WTC11 (cell line): ENCODE measurements around the gene LIG3. TPM values are rescaled to one million over a fixed set of nuclear protein-coding genes. Genes with fewer than 3 reads are reported as not detected.

Source experiments
- ATAC-seq: fragments of 200-7000 bp; cut with Tn5 transposase; 2 replicates; pipeline ENCODE4 v1.10.0; 2021; ENCODE audit warnings: mild to moderate bottlenecking, moderate library complexity
- CTCF ChIA-PET: fragments of 300-600 bp; sonication (Branson Sonifier 250); formaldehyde crosslinking; loops from one replicate; lab custom pipeline; 2021; ENCODE audit warnings: antibody characterized with exemption; lab: Charles Lee
- POLR2A ChIA-PET: fragments of 350-600 bp; sonication (Branson Sonifier 250); formaldehyde crosslinking; loops from one replicate; lab custom pipeline; 2021; ENCODE audit warnings: antibody characterized with exemption; lab: Charles Lee
- DNase-seq: peaks from one replicate; pipeline ENCODE4 v3.0.0; 2021; ENCODE audit warnings: low spot score
- H3K27ac Mint-ChIP-seq: 2 replicates; pipeline ENCODE4 v1.8.0; 2021; ENCODE audit warnings: mixed read lengths
- H3K27me3 Mint-ChIP-seq: 2 replicates; pipeline ENCODE4 v1.8.0; 2021; ENCODE audit warnings: low read depth, mild to moderate bottlenecking, moderate library complexity, mixed read lengths
- H3K36me3 Mint-ChIP-seq: 2 replicates; pipeline ENCODE4 v1.8.0; 2021; ENCODE audit warnings: mixed read lengths
- H3K4me1 Mint-ChIP-seq: 2 replicates; pipeline ENCODE4 v1.8.0; 2022; ENCODE audit warnings: mixed read lengths
- H3K4me3 Mint-ChIP-seq: 2 replicates; pipeline ENCODE4 v1.8.0; 2021; ENCODE audit warnings: mild to moderate bottlenecking, moderate library complexity, mixed read lengths
- H3K9me3 Mint-ChIP-seq: 2 replicates; pipeline ENCODE4 v1.8.0; 2021; ENCODE audit warnings: mixed read lengths
- ATF1 ChIP-seq: sonication (generic); formaldehyde crosslinking; IDR thresholded peaks from 2 replicates; pipeline ENCODE4 v1.8.1; 2023; ENCODE audit warnings: mild to moderate bottlenecking, moderate library complexity, missing genetic modification reagents
- EMX1 ChIP-seq: fragments of 250-450 bp; sonication (Bioruptor Pico); IDR thresholded peaks from 2 replicates; pipeline ENCODE4 v1.8.0; 2021; ENCODE audit warnings: mild to moderate bottlenecking
- FOXK1 ChIP-seq: sonication (generic); formaldehyde crosslinking; IDR thresholded peaks from 2 replicates; pipeline ENCODE4 v1.8.0; 2022; ENCODE audit warnings: mild to moderate bottlenecking, moderate library complexity, missing genetic modification reagents
- NR3C1 ChIP-seq: sonication (generic); formaldehyde crosslinking; conservative IDR thresholded peaks from 2 replicates; pipeline ENCODE4 v1.8.1; 2023; ENCODE audit warnings: low read depth, mild to moderate bottlenecking, missing genetic modification reagents
- TEAD4 ChIP-seq: sonication (generic); formaldehyde crosslinking; IDR thresholded peaks from 2 replicates; pipeline ENCODE4 v1.8.0; 2022; ENCODE audit warnings: mild to moderate bottlenecking, missing genetic modification reagents
- ZNF138 ChIP-seq: sonication (generic); formaldehyde crosslinking; conservative IDR thresholded peaks from 2 replicates; pipeline ENCODE4 v1.8.1; 2022; ENCODE audit warnings: mild to moderate bottlenecking, moderate library complexity, missing genetic modification reagents
- ZNF396 ChIP-seq: fragments of 250-450 bp; sonication (Bioruptor Pico); IDR thresholded peaks from 2 replicates; pipeline ENCODE4 v1.8.0; 2021; ENCODE audit warnings: mild to moderate bottlenecking, moderate library complexity, borderline replicate concordance
- total RNA-seq: library from RNA; stranded (reverse); gene quantifications from 3 replicates; pipeline ENCODE4 v1.2.3, GENCODE V29; 2021
- TF ChIP-seq, protein P1 (sequence below): sonication (generic); formaldehyde crosslinking; IDR thresholded peaks from 2 replicates; pipeline ENCODE4 v1.8.1; 2022; ENCODE audit warnings: mild to moderate bottlenecking, moderate library complexity, missing genetic modification reagents
- TF ChIP-seq, protein P2 (sequence below): sonication (generic); formaldehyde crosslinking; conservative IDR thresholded peaks from 2 replicates; pipeline ENCODE4 v1.8.1; 2023; ENCODE audit warnings: mild to moderate bottlenecking, low read depth, missing genetic modification reagents, moderate library complexity
- TF ChIP-seq, protein P3 (sequence below): sonication (generic); formaldehyde crosslinking; IDR thresholded peaks from 2 replicates; pipeline ENCODE4 v1.8.1; 2023; ENCODE audit warnings: mild to moderate bottlenecking, moderate library complexity, missing genetic modification reagents
- TF ChIP-seq, protein P4 (sequence below): sonication (generic); formaldehyde crosslinking; IDR thresholded peaks from 2 replicates; pipeline ENCODE4 v1.8.1; 2022; ENCODE audit warnings: low read depth, missing genetic modification reagents, borderline replicate concordance
- TF ChIP-seq, protein P5 (sequence below): fragments of 200-600 bp; IDR thresholded peaks from 2 replicates; pipeline ENCODE4 v1.8.0; 2022; ENCODE audit warnings: antibody characterized with exemption
- TF ChIP-seq, protein P6 (sequence below): fragments of 250-450 bp; sonication (Bioruptor Pico); conservative IDR thresholded peaks from 2 replicates; pipeline ENCODE4 v1.9.0; 2021; ENCODE audit warnings: mild to moderate bottlenecking

The LIG3 gene
- total RNA-seq, 1 experiment from 2014 or later, result 92.3 TPM

DNA sequence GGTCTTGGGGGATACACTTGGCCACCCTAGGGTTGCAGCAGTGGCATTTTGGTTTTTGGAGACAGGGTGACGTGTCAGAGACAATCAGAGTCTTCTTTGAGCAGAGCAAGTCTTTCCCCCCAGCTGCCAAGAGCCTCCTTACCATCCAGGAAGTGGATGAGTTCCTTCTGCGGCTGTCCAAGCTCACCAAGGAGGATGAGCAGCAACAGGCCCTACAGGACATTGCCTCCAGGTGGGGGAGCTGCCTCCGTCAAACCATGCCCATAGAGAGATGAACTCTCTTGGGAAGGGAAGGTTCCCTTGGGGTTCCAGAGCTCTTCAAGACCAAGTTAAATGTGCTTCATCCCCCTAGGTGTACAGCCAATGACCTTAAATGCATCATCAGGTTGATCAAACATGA is 11.3 kb downstream of the LIG3 start:
- H3K9me3 Mint-ChIP-seq, result no peaks in the 10 kb centered on the region
- no peak for ATAC-seq
- H3K27me3 Mint-ChIP-seq, result no peaks in the 10 kb centered on the region
- CTCF ChIA-PET, result interaction anchor here (0.7 to 2.9 kb wide), 3 partner anchors 9 to 129 kb away, joined by 3 to 12 read pairs (median 3); partner anchors contain the start of gene FNDC8
- DNase-seq, result no peak
- POLR2A ChIA-PET, result no interaction called here
- no peaks in the 10 kb centered on the region for H3K4me1 Mint-ChIP-seq
- peaks cover 91% of the 10 kb centered on the region for H3K36me3 Mint-ChIP-seq
- no peak overlapping the region for H3K27ac Mint-ChIP-seq
- no peak for TF ChIP-seq NR3C1 (CRISPR knock-in tag)
- TF ChIP-seq, protein P1, sequence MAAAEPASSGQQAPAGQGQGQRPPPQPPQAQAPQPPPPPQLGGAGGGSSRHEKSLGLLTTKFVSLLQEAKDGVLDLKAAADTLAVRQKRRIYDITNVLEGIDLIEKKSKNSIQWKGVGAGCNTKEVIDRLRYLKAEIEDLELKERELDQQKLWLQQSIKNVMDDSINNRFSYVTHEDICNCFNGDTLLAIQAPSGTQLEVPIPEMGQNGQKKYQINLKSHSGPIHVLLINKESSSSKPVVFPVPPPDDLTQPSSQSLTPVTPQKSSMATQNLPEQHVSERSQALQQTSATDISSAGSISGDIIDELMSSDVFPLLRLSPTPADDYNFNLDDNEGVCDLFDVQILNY, result no peak
- TF ChIP-seq EMX1, result no peak
- no peak overlapping the region for H3K4me3 Mint-ChIP-seq

DNA sequence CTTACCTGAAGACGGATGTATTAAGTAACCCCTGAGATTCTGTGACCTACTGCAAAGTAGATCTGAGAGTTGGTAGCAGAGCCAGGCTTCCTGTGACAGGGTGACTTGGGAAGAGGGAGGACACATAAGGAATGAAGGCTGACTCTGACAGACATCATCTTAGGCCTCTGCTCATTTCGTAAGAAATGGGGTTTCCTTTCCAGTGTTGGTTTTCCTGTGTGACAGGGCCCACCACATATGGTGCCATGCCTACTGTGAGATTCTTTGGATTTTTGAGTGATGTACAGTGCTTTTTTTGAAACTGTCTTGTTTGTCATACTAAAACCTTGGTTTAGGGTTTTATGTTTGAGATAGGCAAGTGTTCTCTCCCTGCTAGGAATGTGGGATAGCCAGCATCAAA is 12.7 kb downstream of the LIG3 start:
- Mint-ChIP-seq H3K36me3 (peaks cover 88% of the 10 kb centered on the region), H3K4me3 (no peak overlapping the region), H3K9me3 (no peaks in the 10 kb centered on the region), H3K27me3 (no peaks in the 10 kb centered on the region), H3K27ac (no peak overlapping the region), H3K4me1 (no peaks in the 10 kb centered on the region)
- DNase-seq (no peak), ATAC-seq (no peak)
- TF ChIP-seq, protein P1, result no peak
- TF ChIP-seq ATF1 (CRISPR knock-in tag), result no peak
- no peak for TF ChIP-seq FOXK1 (CRISPR knock-in tag)
- TF ChIP-seq, protein P2, sequence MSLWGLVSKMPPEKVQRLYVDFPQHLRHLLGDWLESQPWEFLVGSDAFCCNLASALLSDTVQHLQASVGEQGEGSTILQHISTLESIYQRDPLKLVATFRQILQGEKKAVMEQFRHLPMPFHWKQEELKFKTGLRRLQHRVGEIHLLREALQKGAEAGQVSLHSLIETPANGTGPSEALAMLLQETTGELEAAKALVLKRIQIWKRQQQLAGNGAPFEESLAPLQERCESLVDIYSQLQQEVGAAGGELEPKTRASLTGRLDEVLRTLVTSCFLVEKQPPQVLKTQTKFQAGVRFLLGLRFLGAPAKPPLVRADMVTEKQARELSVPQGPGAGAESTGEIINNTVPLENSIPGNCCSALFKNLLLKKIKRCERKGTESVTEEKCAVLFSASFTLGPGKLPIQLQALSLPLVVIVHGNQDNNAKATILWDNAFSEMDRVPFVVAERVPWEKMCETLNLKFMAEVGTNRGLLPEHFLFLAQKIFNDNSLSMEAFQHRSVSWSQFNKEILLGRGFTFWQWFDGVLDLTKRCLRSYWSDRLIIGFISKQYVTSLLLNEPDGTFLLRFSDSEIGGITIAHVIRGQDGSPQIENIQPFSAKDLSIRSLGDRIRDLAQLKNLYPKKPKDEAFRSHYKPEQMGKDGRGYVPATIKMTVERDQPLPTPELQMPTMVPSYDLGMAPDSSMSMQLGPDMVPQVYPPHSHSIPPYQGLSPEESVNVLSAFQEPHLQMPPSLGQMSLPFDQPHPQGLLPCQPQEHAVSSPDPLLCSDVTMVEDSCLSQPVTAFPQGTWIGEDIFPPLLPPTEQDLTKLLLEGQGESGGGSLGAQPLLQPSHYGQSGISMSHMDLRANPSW (CRISPR knock-in tag), result no peak
- TF ChIP-seq, protein P3, sequence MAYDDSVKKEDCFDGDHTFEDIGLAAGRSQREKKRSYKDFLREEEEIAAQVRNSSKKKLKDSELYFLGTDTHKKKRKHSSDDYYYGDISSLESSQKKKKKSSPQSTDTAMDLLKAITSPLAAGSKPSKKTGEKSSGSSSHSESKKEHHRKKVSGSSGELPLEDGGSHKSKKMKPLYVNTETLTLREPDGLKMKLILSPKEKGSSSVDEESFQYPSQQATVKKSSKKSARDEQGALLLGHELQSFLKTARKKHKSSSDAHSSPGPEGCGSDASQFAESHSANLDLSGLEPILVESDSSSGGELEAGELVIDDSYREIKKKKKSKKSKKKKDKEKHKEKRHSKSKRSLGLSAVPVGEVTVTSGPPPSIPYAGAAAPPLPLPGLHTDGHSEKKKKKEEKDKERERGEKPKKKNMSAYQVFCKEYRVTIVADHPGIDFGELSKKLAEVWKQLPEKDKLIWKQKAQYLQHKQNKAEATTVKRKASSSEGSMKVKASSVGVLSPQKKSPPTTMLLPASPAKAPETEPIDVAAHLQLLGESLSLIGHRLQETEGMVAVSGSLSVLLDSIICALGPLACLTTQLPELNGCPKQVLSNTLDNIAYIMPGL (CRISPR knock-in tag), result no peak
- TF ChIP-seq, protein P4, sequence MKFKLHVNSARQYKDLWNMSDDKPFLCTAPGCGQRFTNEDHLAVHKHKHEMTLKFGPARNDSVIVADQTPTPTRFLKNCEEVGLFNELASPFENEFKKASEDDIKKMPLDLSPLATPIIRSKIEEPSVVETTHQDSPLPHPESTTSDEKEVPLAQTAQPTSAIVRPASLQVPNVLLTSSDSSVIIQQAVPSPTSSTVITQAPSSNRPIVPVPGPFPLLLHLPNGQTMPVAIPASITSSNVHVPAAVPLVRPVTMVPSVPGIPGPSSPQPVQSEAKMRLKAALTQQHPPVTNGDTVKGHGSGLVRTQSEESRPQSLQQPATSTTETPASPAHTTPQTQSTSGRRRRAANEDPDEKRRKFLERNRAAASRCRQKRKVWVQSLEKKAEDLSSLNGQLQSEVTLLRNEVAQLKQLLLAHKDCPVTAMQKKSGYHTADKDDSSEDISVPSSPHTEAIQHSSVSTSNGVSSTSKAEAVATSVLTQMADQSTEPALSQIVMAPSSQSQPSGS (CRISPR knock-in tag), result no peak
- no peak for TF ChIP-seq ZNF396 (CRISPR knock-in tag)
- no peak for TF ChIP-seq TEAD4 (CRISPR knock-in tag)
- ChIA-PET POLR2A (no interaction called here), CTCF (no interaction called here)

DNA sequence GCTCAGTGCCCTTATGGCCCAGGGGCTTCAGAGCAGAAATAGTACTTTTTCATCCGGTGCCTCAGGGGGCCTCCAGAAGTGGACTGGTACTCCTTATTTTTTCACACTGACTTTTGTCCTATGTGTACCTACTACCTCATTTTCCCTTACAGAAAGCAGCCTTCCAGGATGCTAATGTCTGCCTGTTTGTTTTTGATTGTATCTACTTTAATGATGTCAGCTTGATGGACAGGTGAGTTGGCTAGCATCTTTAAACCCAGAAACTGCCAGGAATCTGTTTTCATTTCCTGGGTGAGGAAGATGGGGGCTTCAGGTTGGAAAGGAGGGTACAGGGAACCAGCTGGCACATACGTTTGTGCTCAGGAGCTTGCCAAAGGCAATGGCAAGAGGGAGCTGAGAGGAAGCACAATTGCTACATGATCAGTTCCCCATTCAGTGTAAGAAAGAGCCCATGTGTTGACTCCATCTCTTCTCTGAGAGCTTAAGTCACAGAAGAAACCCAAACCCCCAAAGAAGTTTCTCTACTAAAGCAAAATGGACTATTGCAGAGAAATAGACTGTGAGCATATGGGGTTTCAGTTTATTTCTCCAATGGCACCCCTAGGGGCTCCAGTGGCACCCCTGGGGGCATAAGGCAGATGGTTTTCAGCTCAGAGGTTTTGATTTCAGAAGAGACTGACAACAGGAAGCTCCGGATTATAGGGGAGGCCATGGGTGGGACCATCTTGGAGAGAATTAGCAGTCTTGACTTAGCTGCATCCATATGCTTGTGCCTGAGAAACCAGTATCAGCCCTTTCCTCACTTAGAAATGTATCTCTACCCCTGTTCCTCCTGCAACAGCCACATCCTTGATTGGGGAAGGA is 16.3 kb downstream of the LIG3 start:
- Mint-ChIP-seq H3K36me3 (peaks cover 91% of the 10 kb centered on the region), H3K4me3 (no peak overlapping the region), H3K27me3 (no peaks in the 10 kb centered on the region), H3K9me3 (no peaks in the 10 kb centered on the region), H3K4me1 (no peaks in the 10 kb centered on the region)
- DNase-seq, result no peak
- TF ChIP-seq, protein P5, sequence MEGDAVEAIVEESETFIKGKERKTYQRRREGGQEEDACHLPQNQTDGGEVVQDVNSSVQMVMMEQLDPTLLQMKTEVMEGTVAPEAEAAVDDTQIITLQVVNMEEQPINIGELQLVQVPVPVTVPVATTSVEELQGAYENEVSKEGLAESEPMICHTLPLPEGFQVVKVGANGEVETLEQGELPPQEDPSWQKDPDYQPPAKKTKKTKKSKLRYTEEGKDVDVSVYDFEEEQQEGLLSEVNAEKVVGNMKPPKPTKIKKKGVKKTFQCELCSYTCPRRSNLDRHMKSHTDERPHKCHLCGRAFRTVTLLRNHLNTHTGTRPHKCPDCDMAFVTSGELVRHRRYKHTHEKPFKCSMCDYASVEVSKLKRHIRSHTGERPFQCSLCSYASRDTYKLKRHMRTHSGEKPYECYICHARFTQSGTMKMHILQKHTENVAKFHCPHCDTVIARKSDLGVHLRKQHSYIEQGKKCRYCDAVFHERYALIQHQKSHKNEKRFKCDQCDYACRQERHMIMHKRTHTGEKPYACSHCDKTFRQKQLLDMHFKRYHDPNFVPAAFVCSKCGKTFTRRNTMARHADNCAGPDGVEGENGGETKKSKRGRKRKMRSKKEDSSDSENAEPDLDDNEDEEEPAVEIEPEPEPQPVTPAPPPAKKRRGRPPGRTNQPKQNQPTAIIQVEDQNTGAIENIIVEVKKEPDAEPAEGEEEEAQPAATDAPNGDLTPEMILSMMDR, result no peak
- no peak for TF ChIP-seq ZNF138
- TF ChIP-seq, protein P6, sequence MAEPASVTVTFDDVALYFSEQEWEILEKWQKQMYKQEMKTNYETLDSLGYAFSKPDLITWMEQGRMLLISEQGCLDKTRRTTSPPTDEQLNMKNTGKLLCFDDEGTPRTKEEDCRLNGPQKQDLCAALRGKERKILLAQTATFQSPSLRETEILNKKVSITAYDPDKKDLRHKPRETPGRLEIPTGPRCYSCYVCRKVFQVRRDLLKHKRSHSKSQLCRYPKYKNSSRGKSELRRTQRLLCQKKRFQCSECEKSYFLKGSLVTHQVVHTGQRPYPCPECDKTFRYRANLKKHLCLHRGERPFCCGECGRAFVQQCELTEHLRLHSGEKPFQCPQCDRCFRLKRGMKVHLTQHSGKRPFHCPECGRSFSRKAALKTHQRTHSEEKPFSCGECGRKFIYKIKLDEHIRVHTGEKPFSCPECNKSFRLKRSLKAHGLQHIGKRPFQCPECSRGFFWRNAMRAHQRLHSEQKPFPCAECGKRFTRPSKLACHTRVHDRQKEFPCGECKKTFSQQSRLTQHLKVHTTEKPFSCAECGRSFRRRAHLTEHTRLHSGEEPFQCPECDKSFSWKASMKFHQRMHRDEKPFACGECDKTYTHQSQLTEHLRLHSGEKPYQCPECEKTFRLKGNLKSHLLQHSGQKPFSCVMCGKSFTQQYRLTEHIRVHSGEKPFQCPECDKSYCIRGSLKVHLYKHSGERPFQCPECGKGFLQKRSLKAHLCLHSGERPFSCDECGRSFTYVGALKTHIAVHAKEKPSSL, result no peak
- TF ChIP-seq, all 79 proteins: peak for 0
- ChIA-PET CTCF (interaction anchor here (1.2 to 1.3 kb wide), 2 partner anchors 123 to 128 kb away, joined by 3 to 5 read pairs; partner anchors contain the start of gene RAD51D), POLR2A (no interaction called here)
- no peak for ATAC-seq
- no peak overlapping the region for H3K27ac Mint-ChIP-seq
